CD14-positive monocyte (primary cell): ENCODE data around the gene MYL3. TPM values are rescaled to one million over a fixed set of nuclear protein-coding genes. Genes with fewer than 3 reads are reported as not detected.

Experiments
- DNase-seq, 3 donors: peaks; one replicate each; pipeline ENCODE4 v3.0.0-alpha.2; 2011 to 2022
- H2AFZ ChIP-seq: 2 replicates; pipeline ENCODE4 v1.6.0; 2012; ENCODE audit warnings: mild to moderate bottlenecking, low read depth, low read length, inconsistent platforms; ENCODE audit not compliant: insufficient read depth, poor library complexity, severe bottlenecking
- H3K27ac ChIP-seq, 2 donors: 1 replicate in 1 of 2; 2 replicates in 1 of 2; pipeline ENCODE4 v1.5.1; 2012 to 2013; ENCODE audit warnings: low read length in 2 of 2, control low read depth in 1 of 2, inconsistent platforms in 1 of 2, low read depth in 1 of 2, mild to moderate bottlenecking in 1 of 2
- H3K27me3 ChIP-seq, 2 donors: one replicate each; pipeline versions ENCODE4 v1.6.0 to v1.6.1; 2011 to 2013; ENCODE audit warnings: low read length in 2 of 2; ENCODE audit not compliant: control insufficient read depth in 2 of 2, insufficient read depth in 2 of 2
- H3K36me3 ChIP-seq, 2 donors: replicated peaks in 1 of 2; 1 replicate in 1 of 2; 2 replicates in 1 of 2; pipeline versions ENCODE4 v1.5.1 to v1.6.1; 2012 to 2013; ENCODE audit warnings: low read length in 2 of 2, control low read depth in 1 of 2, inconsistent platforms in 1 of 2, mild to moderate bottlenecking in 1 of 2; ENCODE audit not compliant: insufficient read depth in 2 of 2, control insufficient read depth in 1 of 2
- H3K4me1 ChIP-seq, 2 donors: 1 replicate in 1 of 2; 2 replicates in 1 of 2; pipeline versions ENCODE4 v1.5.1 to v1.6.1; 2012 to 2013; ENCODE audit warnings: low read length in 2 of 2, control low read depth in 1 of 2, inconsistent platforms in 1 of 2, mild to moderate bottlenecking in 1 of 2, moderate library complexity in 1 of 2; ENCODE audit not compliant: insufficient read depth in 2 of 2, control insufficient read depth in 1 of 2
- H3K4me2 ChIP-seq: replicated peaks from 2 replicates; pipeline ENCODE3; 2012; ENCODE audit warnings: low read length, moderate library complexity, mild to moderate bottlenecking; ENCODE audit not compliant: poor library complexity, severe bottlenecking; ENCODE audit errors: extremely low read depth
- H3K4me3 ChIP-seq, 3 experiments: fragments of 200-600 bp in 1 of 3; sonication (generic) in 1 of 3; replicated peaks in 1 of 3; 1 replicate in 2 of 3; 2 replicates in 1 of 3; pipeline ENCODE4 v1.5.1; 2011 to 2013; ENCODE audit warnings: low read length in 3 of 3, mild to moderate bottlenecking in 3 of 3, control low read depth in 2 of 3, low read depth in 2 of 3, inconsistent platforms in 1 of 3, moderate library complexity in 1 of 3
- H3K79me2 ChIP-seq: 2 replicates; pipeline ENCODE4 v1.6.0; 2012; ENCODE audit warnings: mild to moderate bottlenecking, control low read depth, inconsistent platforms, low read length, moderate library complexity; ENCODE audit not compliant: insufficient read depth
- H3K9ac ChIP-seq: 2 replicates; pipeline ENCODE4 v1.6.0; 2017; ENCODE audit warnings: low read length, mild to moderate bottlenecking; ENCODE audit not compliant: insufficient read depth, poor library complexity, severe bottlenecking
- H3K9me3 ChIP-seq, 2 donors: replicated peaks in 1 of 2; 1 replicate in 1 of 2; 2 replicates in 1 of 2; pipeline versions ENCODE4 v1.5.1 to v1.6.1; 2012 to 2013; ENCODE audit warnings: low read length in 2 of 2, control low read depth in 1 of 2; ENCODE audit not compliant: control insufficient read depth in 1 of 2, insufficient read depth in 1 of 2
- H4K20me1 ChIP-seq: 2 replicates; pipeline ENCODE4 v1.6.0; 2012; ENCODE audit warnings: mild to moderate bottlenecking, low read length, control low read depth, moderate library complexity; ENCODE audit not compliant: insufficient read depth
- H3K27ac Mint-ChIP-seq, 7 donors: one replicate each; pipeline ENCODE4 v1.8.0; 2020; ENCODE audit warnings: mild to moderate bottlenecking in 7 of 7, mixed read lengths in 7 of 7, moderate library complexity in 6 of 7, inconsistent platforms in 2 of 7
- H3K27me3 Mint-ChIP-seq, 3 donors: one replicate each; pipeline ENCODE4 v1.8.0; 2021 to 2022; ENCODE audit warnings: low read depth in 3 of 3, mild to moderate bottlenecking in 3 of 3, mixed read lengths in 3 of 3, moderate library complexity in 3 of 3, inconsistent platforms in 1 of 3
- H3K36me3 Mint-ChIP-seq, 2 donors: one replicate each; pipeline ENCODE4 v1.8.0; 2020; ENCODE audit warnings: mixed read lengths in 2 of 2, inconsistent platforms in 1 of 2, mild to moderate bottlenecking in 1 of 2
- H3K4me1 Mint-ChIP-seq: one replicate; pipeline ENCODE4 v1.8.0; 2020; ENCODE audit warnings: mild to moderate bottlenecking, mixed read lengths
- H3K4me3 Mint-ChIP-seq, 2 donors: one replicate each; pipeline ENCODE4 v1.8.0; 2020; ENCODE audit warnings: mild to moderate bottlenecking in 2 of 2, mixed read lengths in 2 of 2, moderate library complexity in 1 of 2
- H3K9me3 Mint-ChIP-seq, 7 donors: one replicate each; pipeline ENCODE4 v1.8.0; 2020 to 2022; ENCODE audit warnings: mixed read lengths in 7 of 7, mild to moderate bottlenecking in 6 of 7, moderate library complexity in 6 of 7, inconsistent platforms in 2 of 7
- WGBS: methylation state at CpG from one replicate; pipeline ENCODE4 v1.1.5; 2013; ENCODE audit warnings: missing lambda C conversion rate; ENCODE audit not compliant: insufficient coverage; 5-methylcytosine and 5-hydroxymethylcytosine counted together
- intact Hi-C, 2 donors: fragments of 100-400 bp; cut with micrococcal nuclease; formaldehyde crosslinking; loops; one replicate each; pipeline versions ENCODE4 v1.15.0 to v1.15.1; 2023
- polyA plus RNA-seq, 3 donors: library from polyadenylated mRNA; depleted of rRNA in 1 of 3; unstranded in 2 of 3; stranded (reverse) in 1 of 3; fragments of 300-500 nt in 2 of 3; fragments of >200 nt in 1 of 3; fragmentation: Illumina TruSeq in 2 of 3; gene quantifications; 1 replicate in 2 of 3; 2 replicates in 1 of 3; pipeline ENCODE4 v1.2.3, GENCODE V29; 2012 to 2021
- TF ChIP-seq, protein P1 (sequence below): fragments of 200-600 bp; IDR thresholded peaks from one replicate; pipeline ENCODE4 v1.8.0; 2022; ENCODE audit warnings: antibody characterized with exemption, mild to moderate bottlenecking

Gene MYL3
- polyA plus RNA-seq, 3 donors = not detected

DNA sequence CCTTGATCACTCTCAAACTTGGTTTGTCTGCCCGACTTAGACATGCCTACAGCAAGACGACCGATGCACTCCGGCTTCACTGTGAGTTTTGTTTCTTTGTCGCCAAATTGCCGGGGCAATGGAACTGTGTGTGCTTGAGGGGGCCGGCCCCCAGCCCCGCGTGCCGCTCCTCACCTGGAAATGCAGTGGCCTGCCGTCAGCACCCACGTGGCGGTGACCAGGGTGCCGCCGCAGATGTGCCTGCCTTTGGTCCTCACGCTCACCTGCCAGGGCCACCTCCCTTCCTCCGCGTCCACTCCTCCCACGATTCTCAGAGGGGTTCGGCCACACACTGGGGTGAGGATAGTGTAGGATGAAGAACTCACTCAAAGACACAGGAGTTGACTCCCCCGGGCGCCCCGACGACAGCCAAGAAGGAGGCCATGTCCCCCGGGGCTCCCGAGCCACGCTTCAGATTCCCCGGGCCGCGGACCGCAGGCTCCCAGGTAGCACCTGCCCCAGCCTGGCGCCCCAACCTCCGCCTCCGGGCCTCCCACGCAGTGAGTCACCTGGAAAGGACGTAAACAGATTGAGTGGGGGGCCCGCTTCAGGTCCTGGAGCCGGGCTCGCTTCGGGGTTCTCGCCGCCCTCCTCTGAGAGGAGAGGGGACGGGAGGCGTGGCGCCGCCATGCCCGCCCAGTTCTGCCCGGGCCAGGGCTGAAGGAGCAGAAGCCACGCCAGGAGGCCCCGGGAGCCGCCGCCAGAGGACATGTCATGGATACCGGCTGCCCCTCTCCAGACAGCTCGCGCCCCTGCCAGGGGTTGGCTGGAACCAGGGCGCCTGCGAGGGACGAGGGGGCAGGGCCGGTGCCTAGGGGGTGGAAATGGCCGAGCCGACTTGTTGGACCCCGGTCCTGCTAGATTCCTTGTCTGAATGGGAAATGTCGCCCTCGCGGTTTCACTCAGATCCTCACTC is 29.6 kb downstream of the MYL3 start:
- intact Hi-C loops = no loop called here
- H4K20me1 ChIP-seq = no peaks in the 10 kb centered on the region
- no peak overlapping the region for H3K27ac ChIP-seq
- no peaks in the 10 kb centered on the region for H3K36me3 ChIP-seq
- no peaks in the 10 kb centered on the region for H3K4me1 Mint-ChIP-seq
- no peak overlapping the region for H3K27ac Mint-ChIP-seq
- no peak overlapping the region for H3K4me3 ChIP-seq
- no peak overlapping the region for H3K4me2 ChIP-seq
- TF ChIP-seq, protein P1, sequence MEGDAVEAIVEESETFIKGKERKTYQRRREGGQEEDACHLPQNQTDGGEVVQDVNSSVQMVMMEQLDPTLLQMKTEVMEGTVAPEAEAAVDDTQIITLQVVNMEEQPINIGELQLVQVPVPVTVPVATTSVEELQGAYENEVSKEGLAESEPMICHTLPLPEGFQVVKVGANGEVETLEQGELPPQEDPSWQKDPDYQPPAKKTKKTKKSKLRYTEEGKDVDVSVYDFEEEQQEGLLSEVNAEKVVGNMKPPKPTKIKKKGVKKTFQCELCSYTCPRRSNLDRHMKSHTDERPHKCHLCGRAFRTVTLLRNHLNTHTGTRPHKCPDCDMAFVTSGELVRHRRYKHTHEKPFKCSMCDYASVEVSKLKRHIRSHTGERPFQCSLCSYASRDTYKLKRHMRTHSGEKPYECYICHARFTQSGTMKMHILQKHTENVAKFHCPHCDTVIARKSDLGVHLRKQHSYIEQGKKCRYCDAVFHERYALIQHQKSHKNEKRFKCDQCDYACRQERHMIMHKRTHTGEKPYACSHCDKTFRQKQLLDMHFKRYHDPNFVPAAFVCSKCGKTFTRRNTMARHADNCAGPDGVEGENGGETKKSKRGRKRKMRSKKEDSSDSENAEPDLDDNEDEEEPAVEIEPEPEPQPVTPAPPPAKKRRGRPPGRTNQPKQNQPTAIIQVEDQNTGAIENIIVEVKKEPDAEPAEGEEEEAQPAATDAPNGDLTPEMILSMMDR = no peak
- no peak overlapping the region for H3K4me3 Mint-ChIP-seq
- DNase-seq = no peak
- no peaks in the 10 kb centered on the region for H3K36me3 Mint-ChIP-seq
- WGBS = 97% methylated on average over 47 of the region's 65 CpGs
- H3K4me1 ChIP-seq = no peaks in the 10 kb centered on the region
- no peaks in the 10 kb centered on the region for H3K27me3 ChIP-seq
- peaks cover 0 to 4% of the 10 kb centered on the region in 2 donors for H3K9me3 ChIP-seq
- H3K27me3 Mint-ChIP-seq = peaks cover 0 to 4% (median 0%) of the 10 kb centered on the region in 3 donors
- peaks cover 6 to 18% (median 10%) of the 10 kb centered on the region in 7 donors for H3K9me3 Mint-ChIP-seq
- H2AFZ ChIP-seq = no peak overlapping the region
- H3K9ac ChIP-seq = no peak overlapping the region
- no peaks in the 10 kb centered on the region for H3K79me2 ChIP-seq

- Mint-ChIP-seq H3K9me3 (peaks cover 0 to 5% (median 2%) of the 10 kb centered on the region in 7 donors), H3K27me3 (peaks cover 0 to 4% (median 0%) of the 10 kb centered on the region in 3 donors), H3K4me3 (no peak overlapping the region), H3K4me1 (no peaks in the 10 kb centered on the region), H3K27ac (no peak overlapping the region), H3K36me3 (no peaks in the 10 kb centered on the region)
- TF ChIP-seq, protein P1 = no peak
- no peak overlapping the region for H3K9ac ChIP-seq
- no peaks in the 10 kb centered on the region for H3K9me3 ChIP-seq
- H3K79me2 ChIP-seq = no peaks in the 10 kb centered on the region
- WGBS = 83% methylated on average over 1 of the region's 1 CpG
- no peak overlapping the region for H2AFZ ChIP-seq
- H4K20me1 ChIP-seq = no peaks in the 10 kb centered on the region
- intact Hi-C loops = no loop called here
- H3K36me3 ChIP-seq = no peaks in the 10 kb centered on the region
- H3K27me3 ChIP-seq = no peaks in the 10 kb centered on the region
- H3K4me2 ChIP-seq = no peak overlapping the region
- no peak overlapping the region for H3K4me3 ChIP-seq
- no peak for DNase-seq
- H3K27ac ChIP-seq = no peak overlapping the region
- no peaks in the 10 kb centered on the region for H3K4me1 ChIP-seq
Measured at GRCh38 chr3:46831841-46832240, 31.4 kb downstream of the MYL3 start.
